Epithelial cell of esophagus (primary cell): ENCODE measurements around the gene LTBP3.

Experiments
- DNase-seq: peaks from one replicate; pipeline ENCODE4 v3.0.0; 2010; ENCODE audit warnings: low read depth
- H3K4me3 ChIP-seq: 2 replicates; pipeline ENCODE4 v1.5.1; 2011; ENCODE audit warnings: mild to moderate bottlenecking, low read length, control low read depth
- TF ChIP-seq, protein P1 (sequence below): IDR thresholded peaks from 2 replicates; pipeline ENCODE4 v1.5.1; 2011; ENCODE audit warnings: low read depth, mild to moderate bottlenecking, low read length, control low read depth, inconsistent platforms; ENCODE audit not compliant: insufficient read depth; ENCODE audit errors: missing control alignments

Gene LTBP3

GRCh38 chr11:65578667-65579066, 20.5 kb upstream of the LTBP3 start:
- TF ChIP-seq, protein P1, sequence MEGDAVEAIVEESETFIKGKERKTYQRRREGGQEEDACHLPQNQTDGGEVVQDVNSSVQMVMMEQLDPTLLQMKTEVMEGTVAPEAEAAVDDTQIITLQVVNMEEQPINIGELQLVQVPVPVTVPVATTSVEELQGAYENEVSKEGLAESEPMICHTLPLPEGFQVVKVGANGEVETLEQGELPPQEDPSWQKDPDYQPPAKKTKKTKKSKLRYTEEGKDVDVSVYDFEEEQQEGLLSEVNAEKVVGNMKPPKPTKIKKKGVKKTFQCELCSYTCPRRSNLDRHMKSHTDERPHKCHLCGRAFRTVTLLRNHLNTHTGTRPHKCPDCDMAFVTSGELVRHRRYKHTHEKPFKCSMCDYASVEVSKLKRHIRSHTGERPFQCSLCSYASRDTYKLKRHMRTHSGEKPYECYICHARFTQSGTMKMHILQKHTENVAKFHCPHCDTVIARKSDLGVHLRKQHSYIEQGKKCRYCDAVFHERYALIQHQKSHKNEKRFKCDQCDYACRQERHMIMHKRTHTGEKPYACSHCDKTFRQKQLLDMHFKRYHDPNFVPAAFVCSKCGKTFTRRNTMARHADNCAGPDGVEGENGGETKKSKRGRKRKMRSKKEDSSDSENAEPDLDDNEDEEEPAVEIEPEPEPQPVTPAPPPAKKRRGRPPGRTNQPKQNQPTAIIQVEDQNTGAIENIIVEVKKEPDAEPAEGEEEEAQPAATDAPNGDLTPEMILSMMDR = no peak
- DNase-seq = no peak
- no peak overlapping the region for H3K4me3 ChIP-seq

GRCh38 chr11:65578134-65578533, 20.0 kb upstream of the LTBP3 start:
- TF ChIP-seq, protein P1 = no peak

GRCh38 chr11:65577756-65578109, 19.6 kb upstream of the LTBP3 start:
- no peak for DNase-seq
- H3K4me3 ChIP-seq = no peak overlapping the region
- TF ChIP-seq, protein P1 = no peak

More at GRCh38 chr11:65578134-65578533, 20.0 kb upstream of the LTBP3 start:
- H3K4me3 ChIP-seq = no peak overlapping the region
- DNase-seq = no peak

DNA sequence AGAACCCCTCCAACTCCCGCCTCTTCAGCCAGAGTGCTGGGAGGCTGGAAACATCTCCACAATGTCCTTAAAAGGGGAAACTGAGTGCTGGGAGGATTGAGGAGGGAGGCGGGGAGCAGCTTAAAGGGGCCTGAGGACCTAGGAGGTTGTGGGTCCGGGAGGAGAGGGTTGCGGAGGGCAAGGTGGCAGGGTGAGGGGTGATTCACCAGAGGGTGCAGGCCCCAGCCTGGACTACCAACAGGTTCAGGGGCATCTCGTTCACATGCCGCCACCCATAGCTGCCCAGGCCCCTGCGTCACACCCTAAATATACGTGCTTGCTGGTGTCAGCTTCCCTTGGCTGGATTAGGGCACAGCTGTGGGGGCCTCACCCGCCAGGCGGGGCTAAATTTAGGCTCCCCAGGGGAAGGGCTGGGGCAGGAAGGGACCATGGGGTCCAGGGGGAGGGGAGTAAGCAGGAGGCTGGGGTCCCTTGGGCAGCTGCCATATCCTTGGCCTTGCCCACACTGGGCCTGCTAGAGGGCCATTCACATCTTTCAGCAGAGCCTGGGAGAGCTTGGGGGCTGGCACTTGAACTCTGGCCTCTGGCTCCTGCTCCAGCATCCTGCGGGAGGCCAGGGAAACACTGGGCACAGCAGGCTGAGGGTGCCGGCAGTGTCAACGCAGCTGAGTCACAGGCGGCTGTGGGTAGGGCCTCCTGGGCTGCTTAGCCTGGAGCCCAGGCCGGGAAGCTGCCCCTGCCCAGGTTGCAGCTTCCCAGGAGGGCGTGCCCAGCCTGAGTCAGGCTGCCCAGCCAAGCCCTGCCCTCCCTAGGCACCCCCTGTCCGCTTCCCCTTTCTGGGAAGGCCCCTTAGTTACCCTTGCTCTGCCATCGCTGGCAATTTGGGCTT, 19.0 kb upstream of the LTBP3 start:
- peak overlapping the region; percentile 59 for H3K4me3 ChIP-seq
- TF ChIP-seq, protein P1 = no peak
- DNase-seq = peak; percentile 90

DNA sequence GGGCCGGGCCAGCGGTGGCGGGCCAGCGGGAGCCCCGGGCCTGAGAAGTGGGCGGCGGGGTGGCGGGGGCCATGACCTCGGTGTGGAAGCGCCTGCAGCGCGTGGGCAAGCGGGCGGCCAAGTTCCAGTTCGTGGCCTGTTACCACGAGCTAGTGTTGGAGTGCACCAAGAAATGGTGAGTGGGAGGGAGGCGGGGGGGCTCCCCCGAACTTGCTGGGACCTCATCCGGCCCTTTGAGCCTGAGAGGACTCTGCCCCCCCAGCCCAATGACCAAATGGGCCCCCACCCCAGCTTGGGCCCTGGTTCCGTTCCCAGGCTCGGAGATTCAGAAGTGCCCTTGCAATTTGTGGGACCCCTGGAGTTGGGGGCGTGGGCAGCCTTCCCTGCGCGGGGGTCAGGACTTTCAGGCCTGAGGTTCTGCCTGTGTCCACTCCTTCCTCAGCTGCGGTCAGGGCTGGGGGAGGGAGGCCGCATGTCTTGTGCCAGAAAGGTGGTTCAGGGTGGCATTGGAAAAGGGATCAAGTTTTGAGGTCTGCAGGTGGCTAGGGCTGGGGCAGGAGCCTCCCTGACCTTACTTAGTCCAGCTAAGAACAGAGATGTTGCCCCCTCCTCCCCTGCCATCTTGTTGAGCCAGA, 18.2 kb upstream of the LTBP3 start:
- TF ChIP-seq, protein P1 = no peak
- H3K4me3 ChIP-seq = peak overlapping the region; percentile 59
- no peak for DNase-seq

DNA sequence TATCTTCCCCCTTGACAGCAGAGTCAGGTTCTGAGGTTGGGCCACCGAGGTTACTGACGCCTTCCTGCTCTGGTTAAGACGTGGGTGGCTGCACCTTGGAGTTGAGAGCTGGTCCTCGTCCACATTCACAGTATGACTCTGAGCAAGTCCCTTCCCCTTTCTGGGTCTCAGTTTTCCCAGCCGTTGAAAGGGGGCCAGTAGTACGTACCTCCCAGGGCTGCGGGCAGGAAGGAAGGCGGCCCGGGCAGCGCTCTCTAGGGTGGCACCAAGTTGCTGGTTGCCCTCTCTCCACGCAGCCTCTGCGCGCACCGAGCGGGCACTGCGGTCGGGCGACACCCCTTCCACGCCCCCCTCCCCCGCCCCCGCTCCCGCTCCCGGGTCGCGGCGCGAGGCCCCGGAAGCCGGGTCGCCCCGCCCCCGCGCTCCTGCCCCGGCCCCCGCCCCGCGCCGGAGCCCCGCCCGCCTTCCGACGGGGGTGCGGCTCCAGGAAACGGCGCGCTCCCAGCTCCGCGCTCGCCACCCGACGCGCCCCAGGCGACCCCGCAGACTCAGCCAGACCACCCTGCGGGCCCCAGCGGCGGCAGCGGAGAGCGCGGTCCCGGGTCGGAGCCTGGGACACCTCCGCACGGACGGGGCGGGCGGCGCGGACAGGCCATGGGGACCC, 17.5 kb upstream of the LTBP3 start, which contains the start of gene EHBP1L1:
EHBP1L1 (plus strand) TSS at position 486 of the 664 bp plus-strand sequence. CDS start 250 bp downstream, outside the sequence.
- peak; percentile 52 for DNase-seq
- H3K4me3 ChIP-seq = peak within 1 kb of the TSS; percentile 59
- TF ChIP-seq, protein P1 = no peak
